Spinal cord (tissue), 10 donors: ENCODE measurements around the gene COG5. TPM values are rescaled to one million over a fixed set of nuclear protein-coding genes. Genes with fewer than 3 reads are reported as not detected.
A peak's percentile ranks its signal among the peaks of the same experiment; 100 is the strongest.

Source experiments
- DNase-seq, 6 donors: peaks; one replicate each; pipeline versions ENCODE4 v3.0.0 to v3.0.0-alpha.2; 2013 to 2015; ENCODE audit warnings: low spot score in 6 of 6, low read depth in 4 of 6
- H3K27ac ChIP-seq: one replicate; pipeline ENCODE4 v1.5.1; 2013; ENCODE audit warnings: low read depth, low read length, control low read depth
- H3K27me3 ChIP-seq: one replicate; pipeline ENCODE4 v1.6.1; 2013; ENCODE audit warnings: low read length; ENCODE audit not compliant: control insufficient read depth, insufficient read depth
- H3K36me3 ChIP-seq: one replicate; pipeline ENCODE4 v1.6.1; 2013; ENCODE audit warnings: low read length; ENCODE audit not compliant: control insufficient read depth, insufficient read depth
- H3K4me1 ChIP-seq: one replicate; pipeline ENCODE4 v1.6.1; 2013; ENCODE audit warnings: low read length; ENCODE audit not compliant: control insufficient read depth, insufficient read depth
- H3K4me3 ChIP-seq: one replicate; pipeline ENCODE4 v1.5.1; 2013; ENCODE audit warnings: low read depth, low read length, control low read depth
- H3K9me3 ChIP-seq: one replicate; pipeline ENCODE4 v1.6.1; 2013; ENCODE audit warnings: low read length; ENCODE audit not compliant: control insufficient read depth, insufficient read depth
- WGBS: methylation state at CpG from one replicate; pipeline ENCODE4 v1.1.5; 2013; ENCODE audit warnings: missing lambda C conversion rate; ENCODE audit not compliant: insufficient coverage; 5-methylcytosine and 5-hydroxymethylcytosine counted together
- polyA plus RNA-seq, 2 donors: library from polyadenylated mRNA; unstranded; fragments of 120-200 nt; gene quantifications; one replicate each; pipeline ENCODE4 v1.2.1, GENCODE V29; 2013; ENCODE audit not compliant: insufficient read length in 2 of 2
- total RNA-seq, 2 donors: library from RNA; depleted of rRNA in 1 of 2; stranded (reverse); fragments of 120-200 nt in 1 of 2; fragments of >200 nt in 1 of 2; gene quantifications; one replicate each; pipeline versions ENCODE4 v1.2.3 to v1.2.4, GENCODE V29; 2013 to 2014
- donor health status: healthy.

The COG5 gene
- total and polyA plus RNA-seq, 4 donors: 18.9 to 48.2 (median 31.5) TPM

DNA sequence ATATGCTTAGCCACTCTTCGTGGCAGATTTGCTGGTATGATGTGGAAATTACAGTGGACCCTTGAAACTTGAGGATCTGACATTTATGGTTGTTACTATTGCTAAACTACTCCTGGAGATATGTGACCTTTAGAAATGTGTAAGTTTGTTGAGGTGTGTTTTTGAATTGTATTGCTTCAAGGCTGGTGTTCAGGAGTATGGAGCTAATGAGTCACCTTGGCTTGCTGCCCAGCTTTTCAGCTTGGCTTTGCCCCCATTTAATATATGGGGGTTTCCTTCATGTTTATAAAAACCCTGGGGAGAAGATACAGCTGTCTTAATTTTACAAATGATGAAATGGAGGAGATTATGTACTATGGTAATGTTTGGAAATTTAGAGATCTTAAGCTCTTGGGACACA is 383.3 kb downstream of the COG5 start:
- H3K36me3 ChIP-seq: peaks cover 7% of the 10 kb centered on the region
- no peaks in the 10 kb centered on the region for H3K27me3 ChIP-seq
- peak in 1 of 6 donors; percentile 12 for DNase-seq
- no peak overlapping the region for H3K4me3 ChIP-seq
- WGBS: 88% methylated on average over 1 of the region's 1 CpG
- H3K4me1 ChIP-seq: peaks cover 3% of the 10 kb centered on the region
- H3K27ac ChIP-seq: no peak overlapping the region
- H3K9me3 ChIP-seq: no peaks in the 10 kb centered on the region

DNA sequence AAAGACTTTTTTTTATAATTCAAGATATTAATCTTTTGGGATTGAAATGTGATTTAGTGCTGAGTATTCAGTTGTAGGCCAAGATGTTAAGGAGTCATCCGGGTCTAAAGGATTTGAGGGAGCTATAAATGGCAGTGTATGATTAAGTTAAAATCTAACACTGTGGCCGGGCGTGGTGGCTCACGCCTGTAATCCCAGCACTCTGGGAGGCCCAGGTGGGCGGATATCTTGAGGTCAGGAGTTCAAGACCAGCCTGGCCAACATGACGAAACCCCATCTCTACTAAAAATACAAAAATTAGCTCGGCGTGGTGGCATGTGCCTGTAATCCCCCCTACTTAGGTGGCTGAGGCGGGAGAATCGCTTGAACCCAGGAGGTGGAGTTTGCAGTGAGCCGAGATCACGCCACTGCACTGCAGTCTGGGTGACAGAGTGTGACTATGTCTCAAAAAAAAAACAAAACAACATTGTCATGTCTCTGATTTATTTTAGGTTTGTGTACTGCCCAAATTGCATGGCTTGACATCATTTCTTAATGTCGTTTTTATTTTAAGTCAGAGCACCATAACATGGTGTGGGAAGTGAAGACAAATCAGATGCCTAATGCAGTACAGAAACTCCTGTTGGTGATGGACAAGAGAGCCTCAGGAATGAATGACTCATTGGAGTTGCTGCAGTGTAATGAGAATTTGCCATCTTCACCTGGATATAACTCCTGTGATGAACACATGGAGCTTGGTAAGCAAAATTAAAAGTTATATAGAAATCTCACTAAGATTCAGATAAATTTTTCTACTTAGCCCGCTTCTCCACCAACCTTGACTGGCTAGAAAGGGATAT is 384.2 kb downstream of the COG5 start:
- Histone ChIP-seq H3K4me3 (no peak overlapping the region), H3K9me3 (no peaks in the 10 kb centered on the region), H3K36me3 (peaks cover 6% of the 10 kb centered on the region), H3K27ac (no peak overlapping the region), H3K4me1 (peaks cover 3% of the 10 kb centered on the region), H3K27me3 (no peaks in the 10 kb centered on the region)
- DNase-seq: no peak
- 98% methylated on average over 8 of the region's 14 CpGs for WGBS

- no peaks in the 10 kb centered on the region for H3K9me3 ChIP-seq
- no peak overlapping the region for H3K27ac ChIP-seq
- 53% methylated on average over 4 of the region's 4 CpGs for WGBS
- H3K4me3 ChIP-seq: no peak overlapping the region
- peaks cover 8% of the 10 kb centered on the region for H3K4me1 ChIP-seq
- no peaks in the 10 kb centered on the region for H3K36me3 ChIP-seq
- DNase-seq: peak in 1 of 6 donors; percentile 12
- no peaks in the 10 kb centered on the region for H3K27me3 ChIP-seq
These were observed 389.9 kb downstream of the COG5 start for GRCh38 chr7:107173691-107174406.

DNA sequence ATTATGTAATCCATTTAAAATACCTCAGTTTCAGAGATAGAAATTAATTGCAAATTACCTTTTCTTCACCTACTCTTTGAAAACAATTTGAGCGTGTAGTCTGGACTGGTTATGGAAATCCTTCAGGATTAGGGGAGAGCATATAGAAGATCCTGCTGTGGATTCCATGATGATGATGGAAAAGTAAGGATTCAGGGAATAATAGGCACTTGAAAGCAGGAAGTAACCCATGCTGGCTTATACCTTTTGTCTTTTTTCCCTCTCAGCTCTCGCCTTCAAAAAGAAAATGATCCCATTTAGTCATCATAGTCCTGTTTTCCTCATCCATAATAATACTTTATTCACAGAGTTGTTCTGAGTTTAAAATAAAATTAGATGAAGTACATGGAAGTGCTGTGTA is 390.5 kb downstream of the COG5 start:
- no CpG with 5 or more reads among the region's 2 CpGs for WGBS
- H3K4me1 ChIP-seq: peaks cover 11% of the 10 kb centered on the region
- H3K27me3 ChIP-seq: no peaks in the 10 kb centered on the region
- no peak overlapping the region for H3K27ac ChIP-seq
- no peaks in the 10 kb centered on the region for H3K36me3 ChIP-seq
- no peaks in the 10 kb centered on the region for H3K9me3 ChIP-seq
- DNase-seq: no peak
- H3K4me3 ChIP-seq: no peak overlapping the region

- Histone ChIP-seq H3K36me3 (no peaks in the 10 kb centered on the region), H3K9me3 (no peaks in the 10 kb centered on the region), H3K4me3 (no peak overlapping the region), H3K27ac (no peak overlapping the region), H3K27me3 (no peaks in the 10 kb centered on the region), H3K4me1 (peaks cover 14% of the 10 kb centered on the region)
- WGBS: no CpG with 5 or more reads among the region's 4 CpGs
- DNase-seq: no peak
These were observed 391.3 kb downstream of the COG5 start for GRCh38 chr7:107172276-107173032.

GRCh38 chr7:107171496-107171895 is 392.2 kb downstream of the COG5 start:
- Histone ChIP-seq H3K27me3 (no peaks in the 10 kb centered on the region), H3K27ac (no peak overlapping the region), H3K4me1 (peaks cover 14% of the 10 kb centered on the region), H3K9me3 (no peaks in the 10 kb centered on the region), H3K36me3 (no peaks in the 10 kb centered on the region), H3K4me3 (no peak overlapping the region)
- 96% methylated on average over 9 of the region's 12 CpGs for WGBS
- DNase-seq: no peak

DNA sequence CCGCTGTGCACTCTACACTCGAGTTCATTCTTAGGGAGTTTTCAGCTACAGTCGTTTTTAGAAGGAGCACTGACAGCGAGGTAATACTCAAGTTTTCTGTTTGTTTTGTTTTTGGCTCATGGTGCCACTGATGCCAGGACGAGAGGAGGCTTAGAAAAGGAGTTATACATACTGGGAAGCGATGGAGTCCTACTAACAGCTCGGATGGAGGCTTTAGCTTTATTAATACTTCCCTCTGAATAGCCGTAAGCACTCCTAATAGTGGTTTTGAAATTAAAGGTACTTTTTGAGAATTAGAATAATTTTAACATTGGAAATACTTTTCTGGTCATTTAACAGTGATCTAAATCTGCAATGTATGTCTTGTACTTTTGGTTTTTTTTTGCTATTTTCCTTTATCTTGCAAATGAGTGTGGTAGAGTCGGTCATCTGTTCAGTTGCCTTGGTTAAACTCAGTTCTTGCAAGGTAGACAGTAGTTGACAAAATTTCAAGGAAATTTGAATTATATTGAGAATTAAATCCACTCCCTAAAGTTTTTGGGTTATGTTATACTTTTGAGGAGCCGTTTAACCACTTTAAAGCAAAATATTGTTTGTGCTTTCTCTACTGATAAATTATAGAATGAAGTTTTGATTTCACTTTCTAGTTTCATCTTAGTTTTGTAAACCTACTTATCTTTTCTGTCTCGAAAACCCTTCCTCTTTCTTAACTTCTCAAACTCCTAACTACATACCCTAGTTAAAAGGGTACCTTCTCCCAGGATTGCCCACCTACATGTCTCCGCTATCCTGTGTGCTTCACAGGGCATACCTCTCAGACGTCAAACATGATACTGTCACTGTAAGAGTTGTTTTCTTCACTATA is 393.4 kb downstream of the COG5 start:
- peaks cover 14% of the 10 kb centered on the region for H3K4me1 ChIP-seq
- 12% methylated on average over 6 of the region's 13 CpGs for WGBS
- peak overlapping the region; percentile 100 for H3K27ac ChIP-seq

GRCh38 chr7:107169120-107170050 is 394.3 kb downstream of the COG5 start:
- Histone ChIP-seq H3K4me1 (peaks cover 14% of the 10 kb centered on the region), H3K4me3 (peak overlapping the region; percentile 87), H3K9me3 (no peaks in the 10 kb centered on the region), H3K27ac (peak overlapping the region; percentile 100), H3K36me3 (no peaks in the 10 kb centered on the region), H3K27me3 (no peaks in the 10 kb centered on the region)
- 0% methylated on average over 70 of the region's 73 CpGs for WGBS
- DNase-seq: peak; percentile 90 to 98 (median 95)

More for the DNA sequence above, 393.4 kb downstream of the COG5 start:
- no peak for DNase-seq
- Histone ChIP-seq H3K4me3 (peak overlapping the region; percentile 87), H3K27me3 (no peaks in the 10 kb centered on the region), H3K36me3 (no peaks in the 10 kb centered on the region), H3K9me3 (no peaks in the 10 kb centered on the region)
